GM12878 (cell line): Measurements from ENCODE around the gene CEACAM6. TPM values are rescaled to one million over a fixed set of nuclear protein-coding genes. Genes with fewer than 3 reads are reported as not detected.

Source experiments
- ATAC-seq: fragments of 200-7000 bp; cut with Tn5 transposase; 3 replicates; pipeline ENCODE4 v1.9.1; 2020; ENCODE audit warnings: mild to moderate bottlenecking, moderate library complexity
- BruUV-seq: library from RNA; stranded (reverse); fragments of 400-500 nt; replicated peaks from 2 replicates; lab custom pipeline; 2021; lab: Mats Ljungman, UMichigan
- CTCF ChIA-PET: fragments of 300-600 bp; sonication (Branson Sonifier 250); formaldehyde crosslinking; extraction: SDS; loops from one replicate; lab custom pipeline; 2021; ENCODE audit warnings: inconsistent platforms; lab: Yijun Ruan, JAX
- POLR2A ChIA-PET: fragments of 350-600 bp; formaldehyde crosslinking; extraction: SDS; loops from one replicate; lab custom pipeline; 2021; ENCODE audit warnings: inconsistent platforms; lab: Charles Lee
- RAD21 ChIA-PET: fragments of 300-600 bp; sonication (Branson Sonifier 250); formaldehyde crosslinking; loops from one replicate; lab custom pipeline; 2023; ENCODE audit warnings: antibody characterized with exemption; ENCODE audit not compliant: unreplicated experiment; lab: Charles Lee
- SMC1A ChIA-PET: fragments of 300-600 bp; sonication (Branson Sonifier 250); formaldehyde crosslinking; loops from one replicate; lab custom pipeline; 2023; ENCODE audit not compliant: unreplicated experiment, uncharacterized antibody; lab: Charles Lee
- DNase-seq: peaks from one replicate; pipeline ENCODE4 v3.0.0-alpha.2; 2011; ENCODE audit warnings: low read depth, low spot score
- FAIRE-seq: peaks from 3 replicates; lab custom pipeline; 2011; peaks lifted over from hg19 to GRCh38; lab: Jason Lieb, UNC
- H2AFZ ChIP-seq: 2 replicates; pipeline ENCODE4 v1.6.0; 2011; ENCODE audit warnings: low read depth, low read length, control low read depth; ENCODE audit not compliant: control insufficient read depth
- H3K27ac ChIP-seq: 2 replicates; pipeline ENCODE4 v1.5.1; 2011; ENCODE audit warnings: control low read depth; ENCODE audit not compliant: control insufficient read depth, insufficient read depth
- H3K27me3 ChIP-seq, 2 experiments: replicated peaks in 1 of 2; 2 replicates each; pipeline versions ENCODE4 v1.6.0 to v1.6.1; 2011; ENCODE audit warnings: low read length in 1 of 2; ENCODE audit not compliant: control insufficient read depth in 2 of 2, insufficient read depth in 2 of 2
- H3K36me3 ChIP-seq, 2 experiments: 2 replicates each; pipeline ENCODE4 v1.5.1; 2011; ENCODE audit warnings: low read length in 1 of 2; ENCODE audit not compliant: control insufficient read depth in 2 of 2, insufficient read depth in 2 of 2
- H3K4me1 ChIP-seq: 2 replicates; pipeline ENCODE4 v1.6.1; 2011; ENCODE audit warnings: mild to moderate bottlenecking, low read length, moderate library complexity, mixed read lengths; ENCODE audit not compliant: control insufficient read depth, insufficient read depth
- H3K4me2 ChIP-seq: 2 replicates; pipeline ENCODE4 v1.6.0; 2011; ENCODE audit warnings: control low read depth; ENCODE audit not compliant: control insufficient read depth, insufficient read depth
- H3K4me3 ChIP-seq: fragments of 200-600 bp; sonication (generic); 2 replicates; pipeline ENCODE4 v1.5.1; 2016
- H3K79me2 ChIP-seq: 2 replicates; pipeline ENCODE4 v1.6.0; 2011; ENCODE audit warnings: low read length; ENCODE audit not compliant: control insufficient read depth, insufficient read depth
- H3K9ac ChIP-seq: 2 replicates; pipeline ENCODE4 v1.8.0; 2011; ENCODE audit warnings: low read length, control low read depth, mixed read lengths; ENCODE audit not compliant: control insufficient read depth, insufficient read depth
- H3K9me3 ChIP-seq: replicated peaks from 3 replicates; pipeline ENCODE4 v1.5.1; 2011; ENCODE audit warnings: mild to moderate bottlenecking, low read length; ENCODE audit not compliant: control insufficient read depth, insufficient read depth
- H4K20me1 ChIP-seq: 2 replicates; pipeline ENCODE4 v1.6.0; 2011; ENCODE audit not compliant: control insufficient read depth, insufficient read depth
- BACH1 ChIP-seq: fragments of 450-650 bp; IDR thresholded peaks from 2 replicates; pipeline ENCODE4 v1.6.1; 2017; ENCODE audit warnings: mild to moderate bottlenecking, borderline replicate concordance
- BCL3 ChIP-seq: IDR thresholded peaks from 2 replicates; pipeline ENCODE4 v1.6.1; 2011; ENCODE audit warnings: borderline replicate concordance, low read depth, mild to moderate bottlenecking, moderate library complexity, low read length; ENCODE audit not compliant: insufficient read depth, poor library complexity, severe bottlenecking
- CREM ChIP-seq: IDR thresholded peaks from 2 replicates; pipeline ENCODE4 v1.6.1; 2014; ENCODE audit warnings: antibody characterized with exemption, low read depth
- CTCF ChIP-seq, 3 experiments: IDR thresholded peaks in 2 of 3; conservative IDR thresholded peaks in 1 of 3; 2 replicates each; pipeline ENCODE4 v1.5.1; 2011; ENCODE audit warnings: low read depth in 3 of 3, low read length in 3 of 3, mild to moderate bottlenecking in 3 of 3, control low read depth in 2 of 3, moderate library complexity in 2 of 3, inconsistent platforms in 1 of 3, mixed read lengths in 1 of 3; ENCODE audit not compliant: control insufficient read depth in 2 of 3, insufficient read depth in 1 of 3; ENCODE audit errors: extremely low read depth in 1 of 3
- EGR1 ChIP-seq, 2 experiments: IDR thresholded peaks; 1 replicate in 1 of 2; 2 replicates in 1 of 2; pipeline ENCODE4 v1.6.1; 2011 to 2012; ENCODE audit warnings: low read depth in 2 of 2, low read length in 2 of 2, borderline replicate concordance in 1 of 2, mild to moderate bottlenecking in 1 of 2, moderate library complexity in 1 of 2
- FOXK2 ChIP-seq: fragments of 450-650 bp; IDR thresholded peaks from 2 replicates; pipeline ENCODE4 v1.6.1; 2017; ENCODE audit warnings: mild to moderate bottlenecking, moderate library complexity
- GATAD2B ChIP-seq: fragments of 450-650 bp; conservative IDR thresholded peaks from 2 replicates; pipeline ENCODE4 v1.6.1; 2017; ENCODE audit warnings: low read depth, mild to moderate bottlenecking, moderate library complexity
- IKZF1 ChIP-seq: fragments of 450-650 bp; conservative IDR thresholded peaks from 2 replicates; pipeline ENCODE4 v1.6.1; 2017; ENCODE audit warnings: antibody characterized with exemption, mild to moderate bottlenecking
- JUNB ChIP-seq: IDR thresholded peaks from 2 replicates; pipeline ENCODE4 v1.6.1; 2016; ENCODE audit warnings: antibody characterized with exemption, mild to moderate bottlenecking
- NBN ChIP-seq: fragments of 450-650 bp; IDR thresholded peaks from 2 replicates; pipeline ENCODE4 v1.6.1; 2016
- NFYA ChIP-seq: IDR thresholded peaks from 2 replicates; pipeline ENCODE4 v1.6.1; 2011; ENCODE audit warnings: low read depth, mild to moderate bottlenecking, low read length, improper control_type of control experiment, borderline replicate concordance
- NR2C2 ChIP-seq: IDR thresholded peaks from 2 replicates; pipeline ENCODE4 v1.6.1; 2011; ENCODE audit warnings: borderline replicate concordance, low read depth; ENCODE audit not compliant: control insufficient read depth, insufficient read length
- NRF1 ChIP-seq: conservative IDR thresholded peaks from 2 replicates; pipeline ENCODE4 v1.6.1; 2011; ENCODE audit warnings: mild to moderate bottlenecking, low read depth, low read length, improper control_type of control experiment
- RB1 ChIP-seq: fragments of 450-650 bp; formaldehyde crosslinking; IDR thresholded peaks from 2 replicates; pipeline ENCODE4 v1.6.1; 2017; ENCODE audit warnings: mild to moderate bottlenecking, borderline replicate concordance
- RCOR1 ChIP-seq: conservative IDR thresholded peaks from 2 replicates; pipeline ENCODE4 v1.6.1; 2012; ENCODE audit warnings: low read depth, low read length, improper control_type of control experiment
- SIN3A ChIP-seq: IDR thresholded peaks from 2 replicates; pipeline ENCODE4 v1.6.1; 2012; ENCODE audit warnings: low read depth, low read length, improper control_type of control experiment
- STAT3 ChIP-seq: IDR thresholded peaks from 2 replicates; pipeline ENCODE4 v1.6.1; 2011; ENCODE audit warnings: low read depth, low read length, improper control_type of control experiment
- ZNF207 ChIP-seq: fragments of 450-650 bp; IDR thresholded peaks from 2 replicates; pipeline ENCODE4 v1.6.1; 2014; ENCODE audit warnings: antibody characterized with exemption, mild to moderate bottlenecking, borderline replicate concordance
- ZNF274 ChIP-seq: IDR thresholded peaks from one replicate; pipeline ENCODE4 v1.8.0; 2011; ENCODE audit not compliant: insufficient read length, insufficient read depth
- ZSCAN29 ChIP-seq: fragments of 450-650 bp; IDR thresholded peaks from 2 replicates; pipeline ENCODE4 v1.6.1; 2017; ENCODE audit warnings: mild to moderate bottlenecking, moderate library complexity
- WGBS: methylation state at CpG from one replicate; pipeline ENCODE4 v1.1.6; 2016; ENCODE audit warnings: low lambda C conversion rate; ENCODE audit not compliant: insufficient replicate concordance, insufficient coverage; ENCODE audit errors: missing lambda C conversion rate; 5-methylcytosine and 5-hydroxymethylcytosine counted together
- in situ Hi-C: fragments of 300-500 bp; cut with MboI; formaldehyde crosslinking; loops from 9 replicates; pipeline ENCODE4 v1.14.3; 2018; ENCODE audit warnings: mixed read lengths
- intact Hi-C: fragments of 100-400 bp; cut with micrococcal nuclease; formaldehyde crosslinking; loops from one replicate; pipeline ENCODE4 v1.14.2; 2022; ENCODE audit not compliant: unreplicated experiment
- polyA plus RNA-seq, 11 experiments: library from polyadenylated mRNA; depleted of rRNA in 4 of 11; unstranded in 6 of 11; stranded (reverse) in 5 of 11; fragments of >200 nt; fragmentation: Nextera tagmentation in 4 of 11; fragmentation: Illumina TruSeq in 1 of 11; extraction: Ambion mirVana in 4 of 11; extraction: Trizol in 1 of 11; gene quantifications; 1 replicate in 1 of 11; 2 replicates in 10 of 11; pipeline versions ENCODE4 v1.2.1 to v1.2.3, GENCODE V29; 2011 to 2016; ENCODE audit warnings: inconsistent platforms in 2 of 11, missing spikeins in 2 of 11, low read depth in 1 of 11
- total RNA-seq, 4 experiments: library from RNA; depleted of rRNA in 3 of 4; stranded (reverse); fragments of >200 nt in 3 of 4; fragmentation: Illumina TruSeq in 1 of 4; extraction: Trizol in 1 of 4; gene quantifications; 2 replicates each; pipeline versions ENCODE4 v1.2.1 to v1.2.3, GENCODE V29; 2013 to 2021

The CEACAM6 gene
- total and polyA plus RNA-seq, 10 of the 15 experiments (the other 5 are each of a cell fraction or from before 2014, with no cell fraction given) = 0.26 TPM; not detected in 9

- TF ChIP-seq GATAD2B = no peak
Measured at GRCh38 chr19:41811981-41812380, 56.7 kb downstream of the CEACAM6 start (continued).

GRCh38 chr19:41813911-41814310 is 58.6 kb downstream of the CEACAM6 start:
- no peak for FAIRE-seq
- H3K4me2 ChIP-seq = no peak overlapping the region
- no peak for TF ChIP-seq BCL3
- TF ChIP-seq BACH1 = no peak
- TF ChIP-seq STAT3 = no peak
- no peak for TF ChIP-seq IKZF1
- TF ChIP-seq JUNB = no peak
- no peak for TF ChIP-seq NFYA
- no peak for TF ChIP-seq RB1
- TF ChIP-seq NRF1 = no peak
- TF ChIP-seq CTCF (IDR thresholded peaks at IDR 0.05 in 2 of 3, conservative IDR thresholded peaks at IDR 0.05 in 1 of 3; ENCODE audit: control insufficient read depth in 2 of 3, extremely low read depth in 1 of 3, insufficient read depth in 1 of 3, low read depth in 3 of 3, low read length in 3 of 3) = no peak
- TF ChIP-seq EGR1 (IDR thresholded peaks at IDR 0.05; ENCODE audit: borderline replicate concordance in 1 of 2, low read depth in 2 of 2, low read length in 2 of 2) = no peak
- TF ChIP-seq NR2C2 = no peak
- no peak for TF ChIP-seq FOXK2
- no peak for TF ChIP-seq RCOR1
- no peak for TF ChIP-seq SIN3A
- no peak for TF ChIP-seq ZSCAN29
- no peak for TF ChIP-seq NBN
- no peak for TF ChIP-seq CREM
- no peak for TF ChIP-seq ZNF207
- TF ChIP-seq ZNF274 = no peak
- TF ChIP-seq, all 136 proteins: peak for 0
- no peak overlapping the region for H2AFZ ChIP-seq
- 29% methylated on average over 4 of the region's 4 CpGs for WGBS
- no peak overlapping the region for H3K4me3 ChIP-seq
- CTCF ChIA-PET = no interaction called here
- H3K27ac ChIP-seq = no peak overlapping the region
- no peak overlapping the region for H3K9ac ChIP-seq
- intact Hi-C loops (no loop called here), in situ Hi-C loops (no loop called here)
- DNase-seq = no peak
- no peaks in the 10 kb centered on the region for H4K20me1 ChIP-seq
- H3K9me3 ChIP-seq = no peaks in the 10 kb centered on the region
- POLR2A ChIA-PET = no interaction called here
- ATAC-seq = no peak
- no peaks in the 10 kb centered on the region; a peak in 1 of 4 replicates for H3K27me3 ChIP-seq
- no TSS peak for BruUV-seq
- H3K4me1 ChIP-seq = peaks cover 5% of the 10 kb centered on the region
- H3K36me3 ChIP-seq = no peaks in the 10 kb centered on the region
- RAD21 ChIA-PET = no interaction called here
- H3K79me2 ChIP-seq = no peaks in the 10 kb centered on the region
- SMC1A ChIA-PET = no interaction called here
